Effector CD4-positive, alpha-beta T cell (primary cell): ENCODE measurements around the gene ZNF483.
"Not testable (repeated sequence)": the region's sequence is repeated elsewhere in the genome, so short reads cannot be mapped to it uniquely, and the experiment has no call there.

Source experiments
- DNase-seq: peaks from one replicate; pipeline ENCODE4 v3.0.0-alpha.2; 2020

Gene ZNF483

DNA sequence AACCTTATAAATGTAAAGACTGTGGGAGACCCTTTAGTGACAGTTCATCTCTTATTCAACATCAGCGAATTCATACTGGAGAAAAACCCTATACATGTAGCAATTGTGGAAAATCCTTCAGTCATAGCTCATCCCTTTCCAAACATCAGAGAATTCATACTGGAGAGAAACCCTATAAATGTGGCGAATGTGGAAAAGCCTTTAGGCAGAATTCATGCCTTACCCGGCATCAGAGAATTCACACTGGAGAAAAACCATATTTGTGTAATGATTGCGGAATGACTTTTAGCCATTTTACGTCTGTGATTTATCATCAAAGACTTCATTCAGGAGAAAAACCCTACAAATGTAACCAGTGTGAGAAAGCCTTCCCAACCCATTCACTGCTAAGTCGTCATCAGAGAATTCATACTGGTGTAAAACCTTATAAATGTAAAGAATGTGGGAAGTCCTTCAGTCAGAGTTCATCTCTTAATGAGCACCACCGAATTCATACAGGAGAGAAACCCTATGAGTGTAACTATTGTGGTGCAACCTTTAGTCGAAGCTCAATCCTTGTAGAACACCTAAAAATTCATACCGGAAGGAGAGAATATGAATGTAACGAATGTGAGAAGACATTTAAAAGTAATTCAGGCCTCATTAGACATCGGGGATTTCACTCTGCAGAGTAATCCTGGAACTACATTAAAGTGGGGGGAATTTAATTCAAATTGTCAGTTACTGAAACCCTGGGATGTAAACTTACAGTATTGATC lies 17.7 kb downstream of the ZNF483 start:
- no peak for DNase-seq

DNA sequence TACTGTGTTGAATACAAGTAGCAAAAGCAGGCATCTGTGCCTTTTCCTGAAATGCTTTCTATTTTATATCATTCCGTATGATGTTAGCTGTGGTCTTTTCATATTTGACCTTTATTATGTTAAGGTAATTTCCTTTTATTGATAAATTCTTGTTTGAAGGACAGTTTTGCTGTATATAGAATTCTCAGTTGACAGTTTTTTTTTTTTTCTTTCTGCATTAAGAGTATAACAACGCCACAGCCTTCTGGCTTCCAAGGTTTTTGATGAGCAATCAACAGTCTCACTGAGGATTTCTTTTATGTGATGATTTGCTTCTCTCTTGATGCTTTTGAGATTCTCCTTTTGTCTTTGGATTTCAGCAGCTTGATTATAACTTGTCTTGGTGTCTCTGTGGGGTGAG lies 23.6 kb downstream of the ZNF483 start:
- no peak for DNase-seq

DNA sequence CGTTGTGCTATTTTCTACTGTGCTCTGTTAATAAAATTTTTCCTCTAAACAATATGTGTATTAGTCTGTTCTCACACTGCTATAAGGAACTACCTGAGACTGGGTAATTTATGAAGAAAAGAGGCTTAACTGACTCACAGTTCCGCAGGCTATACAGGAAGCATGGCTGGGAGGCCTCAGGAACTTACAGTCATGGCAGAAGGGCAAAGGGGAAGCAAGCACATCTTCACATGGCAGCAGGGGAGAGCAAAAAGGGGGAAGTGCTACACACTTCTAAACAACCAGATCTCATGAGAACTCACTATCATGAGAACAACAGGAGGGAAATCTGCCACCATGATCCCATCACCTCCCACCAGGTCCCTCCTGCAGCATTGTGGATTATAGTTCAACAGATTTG lies 30.4 kb downstream of the ZNF483 start:
- not testable (repeated sequence) for DNase-seq

DNA sequence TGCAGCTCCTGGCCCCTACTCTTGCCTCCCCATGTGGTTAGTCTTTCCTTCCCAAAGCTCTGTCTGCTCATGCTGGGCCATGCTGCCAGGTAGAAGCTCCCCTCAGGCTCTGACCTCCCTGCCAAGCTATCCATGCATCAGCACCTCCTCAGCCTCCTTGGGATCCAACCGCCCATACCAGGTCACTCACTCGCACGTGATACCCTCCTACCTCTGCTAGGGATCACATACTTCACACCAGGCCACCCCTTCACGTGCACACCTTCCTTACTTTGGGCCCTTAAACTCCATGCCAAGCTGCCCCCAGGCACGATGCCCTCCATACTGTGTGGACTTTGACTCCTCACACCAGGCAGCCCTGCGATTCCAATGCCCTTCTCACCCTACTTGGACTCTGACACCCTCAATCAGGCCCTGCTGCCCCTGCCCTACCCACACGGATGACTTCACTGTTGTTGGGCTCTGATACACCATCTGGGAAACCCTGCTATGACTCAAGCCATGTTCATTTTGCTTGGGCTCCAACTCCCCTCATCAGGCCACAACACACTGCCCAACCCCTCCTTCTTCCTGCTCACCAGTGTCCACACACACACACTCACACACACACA lies 34.1 kb downstream of the ZNF483 start:
- DNase-seq, result no peak

DNA sequence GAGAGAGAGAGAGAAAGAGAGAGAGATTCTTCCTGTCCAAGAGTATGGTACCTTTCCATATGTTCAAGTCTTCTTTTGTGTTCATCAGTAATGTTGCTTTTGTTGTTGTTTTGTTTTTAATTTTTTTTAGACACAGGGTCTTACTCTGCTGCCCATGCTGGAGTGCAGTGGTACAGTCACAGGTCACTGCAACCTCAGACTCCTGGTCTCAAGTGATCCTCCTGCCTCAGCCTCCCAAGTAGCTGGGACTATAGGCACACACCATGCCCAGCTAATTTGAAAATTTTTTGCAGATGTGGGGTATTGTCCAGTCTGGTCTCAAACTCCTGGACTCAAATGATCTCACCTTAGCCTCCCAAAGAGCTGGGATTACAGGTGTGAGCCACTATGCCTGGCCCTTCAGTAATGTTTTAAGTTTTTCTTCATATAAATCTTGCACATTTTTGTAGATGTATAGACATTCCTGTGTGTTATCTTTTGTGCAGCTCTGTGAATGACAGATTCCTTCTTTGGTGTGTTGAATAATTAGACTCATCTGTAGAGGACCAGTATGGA lies 36.3 kb downstream of the ZNF483 start:
- DNase-seq, result no peak

DNA sequence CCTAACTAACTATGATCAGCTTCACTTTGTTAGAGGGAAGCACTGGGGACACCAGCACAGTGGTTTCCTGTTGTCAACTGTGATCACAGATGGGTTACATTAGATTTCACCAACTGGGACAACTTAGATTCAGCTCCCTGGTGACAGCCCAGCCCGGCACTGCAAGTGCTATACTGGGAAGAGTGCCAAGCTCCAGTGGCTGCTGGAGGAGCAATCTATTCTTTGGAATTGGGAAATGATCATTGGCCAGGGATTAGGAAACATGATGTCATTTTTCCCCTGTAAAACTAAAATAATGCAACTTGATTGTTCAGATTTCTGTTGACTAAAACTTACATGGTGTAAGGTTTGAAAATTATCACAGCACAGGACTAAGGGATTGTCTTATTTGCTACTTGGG lies 41.3 kb downstream of the ZNF483 start:
- DNase-seq, result no peak

DNA sequence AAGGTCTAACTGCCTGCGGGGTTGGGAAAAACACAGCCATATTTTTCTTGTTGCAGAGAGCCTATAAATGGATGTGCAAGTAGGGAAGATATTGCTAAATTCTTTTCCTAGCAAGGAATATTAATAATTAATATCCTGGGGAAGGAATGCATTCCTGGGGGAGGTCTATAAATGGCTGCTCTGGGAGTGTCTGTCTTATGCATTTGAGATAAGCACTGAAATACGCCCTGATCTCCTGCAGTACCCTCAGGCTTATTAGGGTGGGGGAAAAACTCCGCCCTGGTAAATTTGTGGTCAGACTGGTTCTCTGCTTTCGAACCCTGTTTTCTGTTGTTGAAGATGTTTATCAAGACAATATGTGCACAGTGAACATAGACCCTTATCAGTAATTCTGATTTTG lies 43.1 kb downstream of the ZNF483 start:
- not testable (repeated sequence) for DNase-seq

DNA sequence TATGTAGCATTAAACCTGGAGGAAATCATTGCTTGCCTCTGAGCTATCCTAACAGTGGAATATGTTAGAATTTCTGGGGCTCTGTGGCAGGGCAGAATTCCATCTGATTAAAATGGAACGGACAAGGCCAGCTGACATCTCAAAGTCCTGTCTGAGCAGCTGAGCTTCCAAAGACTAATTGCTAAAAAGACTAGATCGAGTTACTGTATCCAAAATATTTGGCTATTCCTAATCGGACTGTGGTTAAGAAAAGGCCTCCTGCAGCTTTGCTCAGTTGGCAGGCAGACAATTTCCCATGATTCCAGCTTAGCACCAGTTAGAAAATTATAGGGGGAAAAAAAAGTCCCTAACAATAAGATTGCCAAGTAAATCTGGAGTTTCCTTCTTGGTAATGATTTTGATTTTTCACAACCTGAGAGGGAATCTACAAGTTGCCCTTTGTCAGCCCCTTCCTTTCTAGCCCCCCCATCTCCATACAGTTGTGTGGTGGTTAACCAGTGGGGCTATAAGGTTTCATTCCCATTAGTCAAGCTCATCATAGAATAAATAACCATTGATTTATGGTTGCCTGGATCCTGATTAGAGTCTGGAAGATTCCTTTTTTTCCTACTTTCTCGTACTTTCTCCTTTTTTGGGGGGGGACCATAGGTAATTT lies 48.1 kb downstream of the ZNF483 start:
- no peak for DNase-seq

DNA sequence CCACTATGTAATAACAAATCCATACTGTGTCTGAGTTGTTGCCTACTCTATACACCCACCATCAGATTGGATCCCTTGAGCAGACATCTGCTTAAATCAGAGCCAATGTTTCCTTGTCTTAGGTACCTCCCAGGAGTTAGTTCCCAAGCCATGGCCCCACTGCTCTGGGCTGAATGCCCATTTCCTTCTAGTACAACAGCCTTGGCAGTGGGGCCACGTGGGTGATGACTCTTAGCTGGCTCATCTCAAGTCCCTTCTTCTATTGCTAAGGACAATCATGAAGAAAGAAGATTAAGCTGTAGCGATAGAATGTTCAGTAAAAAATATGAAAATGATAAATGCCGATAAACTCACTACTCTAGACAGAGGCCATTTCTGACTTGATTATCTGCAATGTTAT lies 57.9 kb downstream of the ZNF483 start:
- no peak for DNase-seq

DNA sequence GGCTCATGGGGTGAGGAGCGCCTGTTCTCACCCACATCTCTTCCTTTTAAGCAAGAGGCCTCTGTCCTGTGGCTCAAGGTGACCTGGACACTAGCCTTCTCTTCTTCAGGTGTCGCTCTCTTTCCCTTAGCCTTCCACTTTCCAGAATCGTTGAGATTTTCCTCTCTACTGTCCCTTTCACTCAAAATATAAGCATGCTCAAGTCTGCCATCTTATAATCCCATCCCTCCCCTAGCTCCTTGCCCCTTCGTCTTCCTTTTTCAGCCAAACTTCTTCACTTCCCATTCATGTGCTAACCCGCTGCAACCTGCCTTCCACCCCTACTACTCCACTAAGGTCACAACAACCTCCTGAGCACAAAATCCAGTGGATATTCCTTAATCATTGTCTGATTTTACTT lies 61.4 kb downstream of the ZNF483 start:
- DNase-seq, result no peak

DNA sequence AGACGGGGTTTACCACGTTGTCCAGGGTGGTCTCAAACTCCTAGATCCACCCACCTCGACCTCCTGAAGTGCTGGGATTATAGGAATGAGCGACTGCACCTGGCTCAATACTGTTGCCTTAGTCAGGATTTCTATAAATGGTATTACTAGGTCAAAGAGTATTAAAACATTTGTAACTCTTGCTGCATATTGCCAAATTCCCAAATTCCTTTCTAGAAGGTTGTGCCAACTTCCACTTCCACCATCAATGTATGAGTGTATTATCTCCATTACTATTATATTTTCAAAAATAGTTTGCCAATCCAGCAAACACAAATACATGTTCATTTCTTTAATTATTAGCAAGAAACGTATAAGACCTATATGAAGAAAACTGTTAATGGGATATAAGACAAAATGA lies 63.9 kb downstream of the ZNF483 start:
- DNase-seq, result no peak

DNA sequence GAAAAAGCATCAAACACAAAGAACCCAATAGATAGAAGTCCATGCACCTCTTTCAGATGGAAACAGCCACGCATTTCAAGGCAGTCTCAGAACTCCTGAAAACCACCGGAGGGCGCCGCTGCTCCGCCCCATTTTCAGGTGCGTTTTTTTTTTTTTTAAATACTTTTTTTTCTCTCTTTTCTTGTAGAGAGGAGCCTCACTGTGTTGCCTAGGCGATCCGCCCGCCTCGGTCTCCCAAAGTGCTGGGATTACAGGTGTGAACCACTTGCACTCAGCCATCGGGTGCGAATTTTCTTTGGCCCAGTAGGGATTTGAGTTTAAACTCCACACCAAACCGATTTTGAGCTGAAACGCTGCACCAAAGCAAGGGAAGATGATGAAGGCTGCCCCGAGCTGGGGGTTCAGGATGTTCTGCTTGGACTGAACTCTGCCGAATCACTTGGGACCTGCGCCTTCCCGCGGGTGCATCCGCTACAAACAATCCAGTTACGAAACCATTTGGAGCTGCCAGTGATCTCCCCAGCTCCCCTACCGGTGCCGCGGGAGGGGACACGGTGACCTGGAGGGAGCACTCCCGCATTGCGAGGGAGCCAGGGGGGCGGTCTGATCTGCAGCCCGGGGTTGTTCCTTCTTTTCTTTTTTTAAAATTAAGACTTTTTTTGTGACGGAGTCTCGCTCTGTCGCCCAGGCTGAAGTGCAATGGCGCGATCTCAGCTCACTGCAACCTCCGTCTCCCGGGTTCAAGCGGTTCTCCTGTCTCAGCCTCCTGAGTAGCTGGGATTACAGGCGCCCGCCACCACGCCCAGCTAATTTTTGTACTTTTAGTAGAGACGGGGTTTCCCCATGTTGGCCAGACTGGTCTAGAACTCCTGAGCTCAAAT lies 73.1 kb downstream of the ZNF483 start:
- DNase-seq, result peak; percentile 53

DNA sequence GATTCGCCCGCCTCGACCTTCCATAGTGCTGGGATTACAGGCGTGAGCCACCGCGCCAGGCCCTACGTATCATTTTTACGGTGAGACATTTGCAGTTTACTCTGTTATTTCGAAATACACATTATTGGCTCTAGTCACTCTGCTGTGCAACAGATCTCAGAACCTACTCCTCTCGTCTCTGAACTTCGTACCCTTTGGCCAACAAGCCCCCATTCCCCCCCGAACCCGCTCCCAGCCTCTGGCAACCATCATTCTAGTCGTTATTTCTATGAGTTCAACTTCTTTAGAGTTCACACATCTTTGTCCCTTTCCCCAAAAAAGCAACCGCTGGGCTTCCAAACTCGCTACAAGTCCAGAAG lies 73.7 kb downstream of the ZNF483 start:
- no peak for DNase-seq

DNA sequence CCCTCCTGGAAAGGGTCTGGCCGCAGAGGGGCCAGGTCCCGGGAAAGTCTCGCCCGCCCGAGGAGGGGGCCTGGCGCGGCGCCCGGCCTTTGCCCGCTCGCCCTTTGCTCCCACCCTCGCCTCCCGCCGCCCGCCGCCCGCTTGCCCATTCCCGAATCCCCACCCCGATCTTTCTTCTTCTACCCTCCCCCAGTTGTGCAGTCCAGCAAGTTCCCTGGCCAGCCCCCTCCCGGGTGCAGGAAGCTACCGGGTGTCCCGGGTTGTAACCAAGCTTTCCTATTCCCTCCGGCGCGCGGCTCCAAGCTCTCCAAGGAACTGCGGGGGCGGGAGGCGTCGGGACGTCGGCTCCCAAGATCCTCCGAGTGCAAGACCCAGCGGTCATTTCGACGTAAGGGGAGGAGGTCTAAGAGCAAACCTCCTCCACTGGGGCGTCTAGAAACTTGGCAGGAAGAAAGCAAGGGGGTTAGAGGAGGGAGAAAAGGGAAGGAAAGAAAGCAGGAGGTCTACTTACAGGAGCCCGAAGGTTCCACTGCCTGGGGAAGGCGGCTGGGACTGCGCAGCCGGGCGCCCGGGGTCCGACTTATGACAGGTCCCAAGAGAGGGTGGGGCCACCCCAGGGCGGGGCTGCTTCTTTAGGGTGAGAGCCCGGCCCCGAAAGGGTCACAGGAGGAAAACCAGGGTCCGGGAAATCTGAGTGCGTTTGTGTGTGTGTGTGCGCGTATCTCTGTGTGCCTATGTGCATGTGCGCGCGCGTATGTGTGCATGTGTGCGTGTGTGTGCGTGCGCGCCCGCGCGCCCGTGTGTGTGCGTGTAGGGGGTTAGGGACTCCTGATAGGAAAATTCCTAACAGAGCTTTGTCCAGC lies 74.3 kb downstream of the ZNF483 start, which contains the start of gene PTGR1:
Gene PTGR1, minus strand, starts transcription at position 556 of the 863 bp plus-strand sequence. CDS start 2,225 bp downstream, outside the sequence.
- DNase-seq, result no peak

DNA sequence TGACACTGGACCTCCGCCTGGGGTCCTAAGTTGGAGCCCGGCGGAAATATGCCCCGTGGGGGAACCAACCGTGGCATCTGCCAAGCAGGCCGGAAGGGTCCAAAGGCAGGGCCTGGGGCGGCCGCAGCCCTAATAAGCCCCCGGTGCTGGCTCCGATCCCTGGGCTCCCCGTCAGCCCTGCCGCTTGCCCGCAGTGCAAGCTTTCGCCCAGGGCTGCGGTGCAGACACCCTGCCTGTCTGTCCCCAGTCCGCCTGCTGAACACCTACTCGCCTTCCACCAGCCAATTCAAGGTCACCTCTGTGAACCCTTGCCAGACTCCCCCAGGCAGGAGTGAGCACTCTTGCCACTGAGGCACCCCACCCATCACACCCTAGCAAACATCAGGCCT lies 75.0 kb downstream of the ZNF483 start:
- no peak for DNase-seq

DNA sequence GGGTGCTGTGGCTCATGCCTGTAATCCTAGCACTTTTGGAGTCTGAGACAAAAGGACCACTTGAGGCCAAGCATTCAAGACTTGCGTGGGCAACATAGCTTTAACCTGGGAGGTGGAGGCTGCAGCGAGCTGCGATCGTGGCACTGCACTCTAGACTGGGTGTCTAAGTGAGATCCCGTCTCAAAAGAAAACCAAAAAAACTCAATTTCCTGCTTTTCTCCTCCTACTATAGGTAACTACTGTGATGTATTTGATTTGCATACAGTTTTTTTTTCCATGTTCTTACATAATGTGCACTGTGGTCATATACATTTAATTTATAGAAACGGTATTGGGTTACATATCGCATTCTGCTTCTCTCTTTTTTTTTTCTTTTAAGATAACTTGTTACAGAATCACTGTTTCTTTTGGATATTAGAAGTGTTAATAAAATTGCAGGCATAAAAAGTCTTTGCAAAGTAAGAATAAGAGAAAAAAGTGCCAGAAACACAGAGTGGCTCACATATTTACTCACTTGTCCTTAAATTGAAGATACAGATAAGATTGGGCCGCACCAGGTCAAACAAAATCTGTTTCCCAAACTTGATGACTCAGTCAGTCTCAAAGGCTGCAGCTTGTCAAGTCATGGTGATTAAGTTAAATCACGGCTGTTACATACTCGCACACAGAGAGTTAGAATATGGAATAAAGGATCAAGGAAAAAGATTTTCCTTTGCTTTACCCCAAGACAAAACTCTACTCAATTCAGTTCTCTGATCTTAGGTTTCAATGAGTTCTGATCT lies 76.4 kb downstream of the ZNF483 start:
- no peak for DNase-seq

DNA sequence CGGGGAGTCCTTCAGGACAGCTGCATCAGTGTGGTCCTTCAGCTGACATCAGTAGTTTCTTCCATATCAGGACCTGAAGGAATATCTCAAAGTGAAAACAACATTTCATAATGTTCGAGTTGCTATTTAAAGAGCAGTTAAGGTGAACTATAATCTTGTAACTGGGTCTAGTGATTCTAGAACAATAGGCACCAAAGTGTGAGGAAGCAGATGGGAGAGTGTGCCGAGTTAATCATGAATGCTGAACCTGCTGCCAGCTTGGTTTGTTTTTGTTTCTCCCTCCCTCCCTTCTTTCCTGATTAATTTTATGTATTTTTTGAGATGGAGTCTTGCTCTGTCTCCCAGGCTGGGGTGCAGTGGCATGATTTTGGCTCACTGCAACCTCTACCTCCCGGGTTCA lies 78.1 kb downstream of the ZNF483 start:
- no peak for DNase-seq

DNA sequence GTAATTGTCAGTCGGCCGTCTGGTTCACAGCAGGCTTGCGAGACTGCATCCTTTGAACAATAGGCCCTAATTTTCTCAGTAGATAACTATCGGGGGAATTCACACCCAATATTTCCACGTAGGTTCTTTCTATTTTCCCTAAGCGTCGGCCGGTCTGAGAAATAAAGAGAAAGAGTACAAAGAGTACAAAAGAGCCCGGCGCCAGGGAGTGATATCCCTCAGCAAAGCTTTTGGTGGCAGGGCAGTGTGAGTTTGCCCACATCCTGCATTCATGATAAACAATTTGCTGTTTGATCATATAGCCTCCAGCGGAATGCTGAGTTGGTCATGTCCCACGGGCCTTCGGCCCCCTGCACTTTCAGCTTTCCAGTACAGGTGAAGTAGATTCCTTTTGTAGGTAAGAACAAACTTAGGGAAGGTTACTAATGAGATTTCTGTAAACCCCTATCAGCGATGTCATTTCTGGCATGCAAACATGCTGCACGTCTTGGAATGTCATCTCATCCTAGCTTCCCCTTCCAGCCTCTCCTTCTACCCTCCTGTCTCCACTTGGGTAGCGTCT lies 79.2 kb downstream of the ZNF483 start:
- no peak for DNase-seq

DNA sequence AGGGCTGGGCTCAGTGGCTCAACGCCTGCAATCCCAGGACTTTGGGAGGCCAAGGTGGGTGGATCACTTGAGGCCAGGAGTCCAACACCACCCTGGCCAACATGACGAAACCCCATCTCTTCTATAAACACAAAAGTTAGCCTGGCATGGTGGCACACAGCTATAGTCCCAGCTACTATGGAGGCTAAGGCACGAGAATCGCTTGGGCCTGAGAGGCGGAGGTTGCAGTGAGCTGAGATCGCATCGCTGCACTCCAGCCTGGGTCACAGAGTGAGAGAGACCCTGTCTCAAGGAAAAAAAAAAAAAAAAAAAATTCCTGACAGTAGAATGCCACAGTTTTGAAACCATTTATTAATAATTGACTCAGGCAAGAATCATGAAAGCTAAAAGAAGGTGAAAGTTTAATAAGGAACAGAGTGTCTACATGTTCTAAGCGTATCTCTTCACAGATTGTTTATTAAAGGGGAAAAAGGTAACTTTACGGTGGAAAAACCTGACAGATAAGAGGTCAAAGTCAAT lies 80.1 kb downstream of the ZNF483 start:
- no peak for DNase-seq

DNA sequence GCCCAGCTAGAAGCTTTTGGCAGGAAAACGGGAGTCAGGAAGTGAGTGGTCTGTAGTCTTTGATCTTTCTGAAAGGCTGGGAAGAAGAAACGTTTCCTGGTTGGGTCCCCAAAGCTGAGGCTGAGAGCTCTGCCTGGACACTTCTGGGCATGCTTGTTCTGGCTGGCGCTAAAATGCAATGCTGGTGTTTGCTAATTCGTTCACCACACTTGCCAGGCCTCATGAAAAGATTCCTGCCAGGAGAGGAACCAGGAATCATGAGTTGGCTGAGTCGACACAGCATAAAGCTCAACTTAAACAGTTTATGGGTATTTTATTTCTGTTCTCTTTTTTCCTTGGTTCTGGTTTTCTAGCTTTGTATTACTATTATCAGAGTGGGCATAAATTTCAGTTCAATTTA lies 85.2 kb downstream of the ZNF483 start:
- no peak for DNase-seq
